ENCODE results near the gene FADS3. TPM values are rescaled to one million over a fixed set of nuclear protein-coding genes. Genes with fewer than 3 reads are reported as not detected.
A peak's percentile ranks its signal among the peaks of the same experiment; 100 is the strongest.

Gene FADS3
- total RNA-seq, 6 experiments from 2014 or later: 126 to 161 (median 137) TPM

DNA sequence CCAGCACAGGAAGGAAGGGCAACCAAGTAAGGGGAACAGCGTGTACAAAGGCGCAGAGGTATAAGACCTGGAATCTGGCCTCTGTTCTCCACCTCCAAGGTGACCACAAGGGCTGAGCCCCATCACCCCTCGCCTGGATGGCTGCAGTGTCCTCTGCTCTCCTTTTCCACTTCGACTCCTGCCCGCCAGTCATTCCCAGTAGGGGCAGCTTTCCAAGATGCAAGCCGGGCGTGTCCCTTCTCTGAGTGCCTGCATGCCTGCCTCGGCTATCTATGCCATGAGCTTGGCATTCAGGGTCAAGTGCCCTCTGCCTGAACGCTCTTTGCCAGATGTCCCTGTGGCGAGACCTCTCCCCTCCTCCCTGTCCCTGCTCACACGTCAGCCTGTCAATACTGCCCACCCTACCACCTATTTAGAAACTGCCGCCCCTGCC, 17.0 kb downstream of the FADS3 start:
- H3K36me3 Mint-ChIP-seq (ENCODE audit: low read depth): no peaks in the 10 kb centered on the region
- peaks cover 8% of the 10 kb centered on the region for H3K27me3 Mint-ChIP-seq (ENCODE audit: insufficient read depth)
- TF ChIP-seq, protein P1, sequence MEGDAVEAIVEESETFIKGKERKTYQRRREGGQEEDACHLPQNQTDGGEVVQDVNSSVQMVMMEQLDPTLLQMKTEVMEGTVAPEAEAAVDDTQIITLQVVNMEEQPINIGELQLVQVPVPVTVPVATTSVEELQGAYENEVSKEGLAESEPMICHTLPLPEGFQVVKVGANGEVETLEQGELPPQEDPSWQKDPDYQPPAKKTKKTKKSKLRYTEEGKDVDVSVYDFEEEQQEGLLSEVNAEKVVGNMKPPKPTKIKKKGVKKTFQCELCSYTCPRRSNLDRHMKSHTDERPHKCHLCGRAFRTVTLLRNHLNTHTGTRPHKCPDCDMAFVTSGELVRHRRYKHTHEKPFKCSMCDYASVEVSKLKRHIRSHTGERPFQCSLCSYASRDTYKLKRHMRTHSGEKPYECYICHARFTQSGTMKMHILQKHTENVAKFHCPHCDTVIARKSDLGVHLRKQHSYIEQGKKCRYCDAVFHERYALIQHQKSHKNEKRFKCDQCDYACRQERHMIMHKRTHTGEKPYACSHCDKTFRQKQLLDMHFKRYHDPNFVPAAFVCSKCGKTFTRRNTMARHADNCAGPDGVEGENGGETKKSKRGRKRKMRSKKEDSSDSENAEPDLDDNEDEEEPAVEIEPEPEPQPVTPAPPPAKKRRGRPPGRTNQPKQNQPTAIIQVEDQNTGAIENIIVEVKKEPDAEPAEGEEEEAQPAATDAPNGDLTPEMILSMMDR (IDR thresholded peaks at IDR 0.05): 0 out of 2 replicates have a peak, but pooled peaks have one; percentile 2
- H3K9me3 Mint-ChIP-seq: no peaks in the 10 kb centered on the region
- DNase-seq: no peak
- H3K4me3 Mint-ChIP-seq: no peak overlapping the region
- peaks cover 22% of the 10 kb centered on the region for H3K4me1 Mint-ChIP-seq (ENCODE audit: low read depth)
- peak overlapping the region; percentile 42; the same call in 1 of the 2 replicates for H3K27ac Mint-ChIP-seq

DNA sequence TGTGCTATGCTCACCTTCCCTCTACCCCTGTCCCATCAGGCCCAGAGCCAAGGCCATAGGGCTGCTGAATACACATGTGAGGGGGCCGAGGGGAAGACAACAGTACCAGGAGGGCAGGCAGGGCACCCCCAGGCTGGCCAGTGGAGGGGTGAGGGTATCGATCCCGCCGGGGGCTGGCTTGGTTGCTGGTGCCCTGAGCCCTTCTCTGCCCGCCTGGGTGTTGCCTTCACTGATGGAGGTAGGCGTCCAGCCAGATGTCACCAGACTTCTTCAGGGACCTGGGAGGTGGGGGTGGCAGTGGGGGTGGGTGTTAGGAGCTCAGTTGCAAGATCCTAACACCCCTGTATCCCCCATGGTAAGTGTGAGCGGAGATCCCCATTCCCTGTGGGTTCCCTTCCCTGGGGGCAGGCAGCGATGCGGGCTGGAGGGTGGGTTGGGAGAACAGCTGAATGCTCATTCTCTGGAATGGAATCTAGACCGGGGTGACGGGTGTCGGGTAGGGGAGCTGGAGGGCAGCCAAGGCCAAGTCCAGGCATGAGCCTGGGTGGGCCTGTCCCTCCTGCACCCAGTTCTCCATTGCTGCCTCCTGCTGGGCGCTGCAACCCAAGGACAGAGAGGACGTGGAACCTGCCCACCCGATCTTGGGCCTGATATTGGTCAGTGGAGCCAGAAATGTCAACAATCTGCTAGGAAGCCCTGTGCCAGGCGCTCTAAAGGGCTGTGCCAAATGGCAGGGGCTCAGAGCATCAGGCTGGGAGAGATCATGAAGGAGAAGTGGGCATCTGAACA, 17.6 kb downstream of the FADS3 start:
- Mint-ChIP-seq H3K27ac (no peak overlapping the region), H3K4me3 (no peak overlapping the region), H3K4me1 (ENCODE audit: low read depth) (peaks cover 22% of the 10 kb centered on the region), H3K9me3 (no peaks in the 10 kb centered on the region), H3K36me3 (ENCODE audit: low read depth) (no peaks in the 10 kb centered on the region), H3K27me3 (ENCODE audit: insufficient read depth) (peaks cover 8% of the 10 kb centered on the region)
- TF ChIP-seq, protein P1 (IDR thresholded peaks at IDR 0.05): peak; percentile 16; the same call in 1 of the 2 replicates
- DNase-seq: no peak

DNA sequence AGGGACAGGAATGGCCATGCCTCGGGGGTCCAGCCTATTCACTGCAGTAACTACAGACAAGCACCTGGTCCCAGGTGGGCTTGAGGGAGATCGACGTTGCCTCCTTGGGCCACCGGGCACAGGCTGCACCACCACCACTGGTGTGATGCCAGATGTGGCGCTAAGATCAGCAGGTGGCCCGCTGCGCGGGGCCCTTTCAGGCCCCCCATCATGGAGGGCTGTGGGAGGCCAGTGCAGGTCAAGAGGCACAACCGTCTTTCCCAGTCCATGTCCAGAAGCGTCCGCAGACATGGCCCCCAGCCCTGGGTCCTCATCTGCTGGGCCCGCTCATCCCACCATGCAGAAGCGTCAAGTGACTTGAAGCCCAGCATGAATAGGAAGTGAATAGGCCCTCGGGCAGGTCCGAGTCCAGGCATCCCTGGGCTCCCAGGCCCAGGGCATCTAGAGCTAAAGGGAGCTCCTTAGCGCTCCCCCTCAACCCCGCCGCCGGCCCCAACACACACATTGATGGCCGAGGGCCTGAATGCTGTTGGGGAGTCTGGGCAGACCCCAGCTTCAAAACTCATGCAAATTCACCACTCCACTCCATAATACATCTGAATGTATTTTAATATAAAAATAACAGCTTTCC, 18.3 kb downstream of the FADS3 start:
- H3K9me3 Mint-ChIP-seq: no peaks in the 10 kb centered on the region
- DNase-seq: no peak
- peaks cover 8% of the 10 kb centered on the region for H3K27me3 Mint-ChIP-seq (ENCODE audit: insufficient read depth)
- no peak overlapping the region for H3K4me3 Mint-ChIP-seq
- peaks cover 22% of the 10 kb centered on the region for H3K4me1 Mint-ChIP-seq (ENCODE audit: low read depth)
- TF ChIP-seq, protein P1 (IDR thresholded peaks at IDR 0.05): no peak
- H3K36me3 Mint-ChIP-seq (ENCODE audit: low read depth): no peaks in the 10 kb centered on the region
- H3K27ac Mint-ChIP-seq: no peak overlapping the region

DNA sequence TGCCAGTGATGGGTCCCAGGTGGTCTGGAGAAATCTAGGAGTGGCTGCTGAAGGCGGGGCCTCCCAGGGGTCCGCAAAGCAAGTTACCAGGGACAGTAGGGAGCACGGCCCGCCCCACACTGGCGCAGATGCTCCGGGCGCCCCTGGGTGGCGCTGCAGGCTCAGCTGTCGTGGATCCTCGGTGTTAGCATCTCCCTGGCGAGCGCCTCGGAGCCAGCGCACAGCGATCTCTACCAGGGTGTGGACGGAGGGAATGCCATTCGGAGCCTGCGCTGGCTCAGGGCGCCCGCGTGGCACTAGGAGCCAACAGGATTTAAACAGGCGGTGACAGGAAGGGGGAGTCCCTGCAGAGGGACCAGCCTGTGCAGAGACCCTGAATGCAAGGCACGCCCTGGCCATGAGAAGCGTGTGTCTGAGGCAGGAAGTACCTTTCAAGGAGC, 20.2 kb downstream of the FADS3 start:
- H3K9me3 Mint-ChIP-seq: no peaks in the 10 kb centered on the region
- H3K4me1 Mint-ChIP-seq (ENCODE audit: low read depth): peaks cover 22% of the 10 kb centered on the region
- peaks cover 8% of the 10 kb centered on the region for H3K27me3 Mint-ChIP-seq (ENCODE audit: insufficient read depth)
- H3K4me3 Mint-ChIP-seq: peak overlapping the region; percentile 62
- TF ChIP-seq, protein P1 (IDR thresholded peaks at IDR 0.05): peak; percentile 96
- H3K36me3 Mint-ChIP-seq (ENCODE audit: low read depth): no peaks in the 10 kb centered on the region
- H3K27ac Mint-ChIP-seq: peak overlapping the region; percentile 75
- DNase-seq: peak; percentile 77

DNA sequence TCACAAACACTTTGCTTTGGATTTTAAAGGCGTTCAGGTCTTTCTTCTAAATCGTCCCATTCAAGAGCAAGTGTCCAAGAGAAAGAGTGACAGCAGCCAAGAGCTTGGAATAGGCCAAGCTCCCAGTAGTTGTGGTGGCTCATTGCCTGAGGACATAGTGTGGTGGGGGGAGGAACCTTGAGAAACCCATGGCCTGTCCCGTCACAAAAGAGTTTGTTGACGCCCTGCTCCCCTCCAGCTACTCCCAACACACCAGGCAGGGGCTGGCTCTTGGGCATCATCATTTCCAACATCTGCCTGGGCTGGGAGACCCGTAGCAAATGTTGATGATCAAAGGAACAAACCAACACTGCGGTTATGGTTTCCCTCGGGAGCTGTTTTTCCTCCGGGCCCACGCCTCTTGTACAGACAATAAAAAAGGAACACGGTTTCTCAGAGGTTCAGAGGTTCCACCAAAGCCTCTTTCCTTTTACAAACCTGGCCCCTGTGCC, 20.8 kb downstream of the FADS3 start:
- no peak for DNase-seq
- H3K36me3 Mint-ChIP-seq (ENCODE audit: low read depth): no peaks in the 10 kb centered on the region
- H3K4me3 Mint-ChIP-seq: peak overlapping the region; percentile 62; the same call in 1 of the 2 replicates
- H3K27ac Mint-ChIP-seq: peak overlapping the region; percentile 75
- TF ChIP-seq, protein P1 (IDR thresholded peaks at IDR 0.05): no peak
- H3K9me3 Mint-ChIP-seq: no peaks in the 10 kb centered on the region
- H3K4me1 Mint-ChIP-seq (ENCODE audit: low read depth): peaks cover 22% of the 10 kb centered on the region
- peaks cover 8% of the 10 kb centered on the region for H3K27me3 Mint-ChIP-seq (ENCODE audit: insufficient read depth)
